ENCODE data around the gene TXNDC17.

The TXNDC17 gene

DNA sequence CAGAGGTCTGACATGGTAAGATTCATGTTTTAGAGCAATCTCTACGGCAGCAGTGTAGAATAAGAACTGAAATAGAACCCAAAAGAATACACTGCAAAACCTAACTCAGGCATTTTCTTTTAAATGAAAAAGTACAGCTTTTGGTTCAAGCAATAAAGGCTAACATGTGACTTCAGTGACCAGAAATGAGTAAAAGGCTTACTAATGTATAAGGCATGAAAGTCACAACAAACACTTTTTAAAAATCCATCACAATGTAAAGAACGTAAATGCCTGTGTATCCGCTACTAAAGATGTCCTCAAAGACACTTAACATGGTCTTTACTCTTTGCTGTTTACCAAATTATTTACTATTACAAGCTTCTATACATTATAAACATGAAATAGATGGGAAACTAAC lies 16.9 kb upstream of the TXNDC17 start:
- no peak for ATAC-seq
- TF ChIP-seq, protein P1, sequence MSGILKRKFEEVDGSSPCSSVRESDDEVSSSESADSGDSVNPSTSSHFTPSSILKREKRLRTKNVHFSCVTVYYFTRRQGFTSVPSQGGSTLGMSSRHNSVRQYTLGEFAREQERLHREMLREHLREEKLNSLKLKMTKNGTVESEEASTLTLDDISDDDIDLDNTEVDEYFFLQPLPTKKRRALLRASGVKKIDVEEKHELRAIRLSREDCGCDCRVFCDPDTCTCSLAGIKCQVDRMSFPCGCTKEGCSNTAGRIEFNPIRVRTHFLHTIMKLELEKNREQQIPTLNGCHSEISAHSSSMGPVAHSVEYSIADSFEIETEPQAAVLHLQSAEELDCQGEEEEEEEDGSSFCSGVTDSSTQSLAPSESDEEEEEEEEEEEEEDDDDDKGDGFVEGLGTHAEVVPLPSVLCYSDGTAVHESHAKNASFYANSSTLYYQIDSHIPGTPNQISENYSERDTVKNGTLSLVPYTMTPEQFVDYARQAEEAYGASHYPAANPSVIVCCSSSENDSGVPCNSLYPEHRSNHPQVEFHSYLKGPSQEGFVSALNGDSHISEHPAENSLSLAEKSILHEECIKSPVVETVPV (CRISPR knock-in tag; IDR thresholded peaks at IDR 0.05) = no peak
- TF ChIP-seq GLIS3 (CRISPR knock-in tag; IDR thresholded peaks at IDR 0.05) (no peak), CSDC2 (CRISPR knock-in tag; IDR thresholded peaks at IDR 0.05) (no peak), ZFP30 (CRISPR knock-in tag; IDR thresholded peaks at IDR 0.05) (no peak), BACH2 (CRISPR knock-in tag; IDR thresholded peaks at IDR 0.05; ENCODE audit: borderline replicate concordance) (no peak), TCF4 (CRISPR knock-in tag; IDR thresholded peaks at IDR 0.05; ENCODE audit: borderline replicate concordance) (no peak), ZNF565 (CRISPR knock-in tag; conservative IDR thresholded peaks at IDR 0.05; ENCODE audit: low read depth) (no peak), RARB (CRISPR knock-in tag; IDR thresholded peaks at IDR 0.05) (no peak), SNAI2 (CRISPR knock-in tag; IDR thresholded peaks at IDR 0.05) (no peak), ZFP3 (CRISPR knock-in tag; IDR thresholded peaks at IDR 0.05) (no peak), PPARA (CRISPR knock-in tag; IDR thresholded peaks at IDR 0.05; ENCODE audit: borderline replicate concordance) (no peak), ZNF70 (CRISPR knock-in tag; IDR thresholded peaks at IDR 0.05) (no peak), OSR1 (CRISPR knock-in tag; IDR thresholded peaks at IDR 0.05) (no peak), ZNF8 (CRISPR knock-in tag; IDR thresholded peaks at IDR 0.05) (no peak), TOX (CRISPR knock-in tag; IDR thresholded peaks at IDR 0.05; ENCODE audit: borderline replicate concordance) (no peak), ARNTL (CRISPR knock-in tag; IDR thresholded peaks at IDR 0.05; ENCODE audit: borderline replicate concordance, low read depth) (no peak)
- TF ChIP-seq, protein P2, sequence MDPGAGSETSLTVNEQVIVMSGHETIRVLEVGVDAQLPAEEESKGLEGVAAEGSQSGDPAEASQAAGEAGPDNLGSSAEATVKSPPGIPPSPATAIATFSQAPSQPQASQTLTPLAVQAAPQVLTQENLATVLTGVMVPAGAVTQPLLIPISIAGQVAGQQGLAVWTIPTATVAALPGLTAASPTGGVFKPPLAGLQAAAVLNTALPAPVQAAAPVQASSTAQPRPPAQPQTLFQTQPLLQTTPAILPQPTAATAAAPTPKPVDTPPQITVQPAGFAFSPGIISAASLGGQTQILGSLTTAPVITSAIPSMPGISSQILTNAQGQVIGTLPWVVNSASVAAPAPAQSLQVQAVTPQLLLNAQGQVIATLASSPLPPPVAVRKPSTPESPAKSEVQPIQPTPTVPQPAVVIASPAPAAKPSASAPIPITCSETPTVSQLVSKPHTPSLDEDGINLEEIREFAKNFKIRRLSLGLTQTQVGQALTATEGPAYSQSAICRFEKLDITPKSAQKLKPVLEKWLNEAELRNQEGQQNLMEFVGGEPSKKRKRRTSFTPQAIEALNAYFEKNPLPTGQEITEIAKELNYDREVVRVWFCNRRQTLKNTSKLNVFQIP (CRISPR knock-in tag; IDR thresholded peaks at IDR 0.05; ENCODE audit: borderline replicate concordance, low read depth) = no peak
- TF ChIP-seq, protein P3, sequence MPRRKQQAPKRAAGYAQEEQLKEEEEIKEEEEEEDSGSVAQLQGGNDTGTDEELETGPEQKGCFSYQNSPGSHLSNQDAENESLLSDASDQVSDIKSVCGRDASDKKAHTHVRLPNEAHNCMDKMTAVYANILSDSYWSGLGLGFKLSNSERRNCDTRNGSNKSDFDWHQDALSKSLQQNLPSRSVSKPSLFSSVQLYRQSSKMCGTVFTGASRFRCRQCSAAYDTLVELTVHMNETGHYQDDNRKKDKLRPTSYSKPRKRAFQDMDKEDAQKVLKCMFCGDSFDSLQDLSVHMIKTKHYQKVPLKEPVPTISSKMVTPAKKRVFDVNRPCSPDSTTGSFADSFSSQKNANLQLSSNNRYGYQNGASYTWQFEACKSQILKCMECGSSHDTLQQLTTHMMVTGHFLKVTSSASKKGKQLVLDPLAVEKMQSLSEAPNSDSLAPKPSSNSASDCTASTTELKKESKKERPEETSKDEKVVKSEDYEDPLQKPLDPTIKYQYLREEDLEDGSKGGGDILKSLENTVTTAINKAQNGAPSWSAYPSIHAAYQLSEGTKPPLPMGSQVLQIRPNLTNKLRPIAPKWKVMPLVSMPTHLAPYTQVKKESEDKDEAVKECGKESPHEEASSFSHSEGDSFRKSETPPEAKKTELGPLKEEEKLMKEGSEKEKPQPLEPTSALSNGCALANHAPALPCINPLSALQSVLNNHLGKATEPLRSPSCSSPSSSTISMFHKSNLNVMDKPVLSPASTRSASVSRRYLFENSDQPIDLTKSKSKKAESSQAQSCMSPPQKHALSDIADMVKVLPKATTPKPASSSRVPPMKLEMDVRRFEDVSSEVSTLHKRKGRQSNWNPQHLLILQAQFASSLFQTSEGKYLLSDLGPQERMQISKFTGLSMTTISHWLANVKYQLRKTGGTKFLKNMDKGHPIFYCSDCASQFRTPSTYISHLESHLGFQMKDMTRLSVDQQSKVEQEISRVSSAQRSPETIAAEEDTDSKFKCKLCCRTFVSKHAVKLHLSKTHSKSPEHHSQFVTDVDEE (CRISPR knock-in tag; IDR thresholded peaks at IDR 0.05) = no peak
- TF ChIP-seq, protein P4, sequence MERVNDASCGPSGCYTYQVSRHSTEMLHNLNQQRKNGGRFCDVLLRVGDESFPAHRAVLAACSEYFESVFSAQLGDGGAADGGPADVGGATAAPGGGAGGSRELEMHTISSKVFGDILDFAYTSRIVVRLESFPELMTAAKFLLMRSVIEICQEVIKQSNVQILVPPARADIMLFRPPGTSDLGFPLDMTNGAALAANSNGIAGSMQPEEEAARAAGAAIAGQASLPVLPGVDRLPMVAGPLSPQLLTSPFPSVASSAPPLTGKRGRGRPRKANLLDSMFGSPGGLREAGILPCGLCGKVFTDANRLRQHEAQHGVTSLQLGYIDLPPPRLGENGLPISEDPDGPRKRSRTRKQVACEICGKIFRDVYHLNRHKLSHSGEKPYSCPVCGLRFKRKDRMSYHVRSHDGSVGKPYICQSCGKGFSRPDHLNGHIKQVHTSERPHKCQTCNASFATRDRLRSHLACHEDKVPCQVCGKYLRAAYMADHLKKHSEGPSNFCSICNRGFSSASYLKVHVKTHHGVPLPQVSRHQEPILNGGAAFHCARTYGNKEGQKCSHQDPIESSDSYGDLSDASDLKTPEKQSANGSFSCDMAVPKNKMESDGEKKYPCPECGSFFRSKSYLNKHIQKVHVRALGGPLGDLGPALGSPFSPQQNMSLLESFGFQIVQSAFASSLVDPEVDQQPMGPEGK (CRISPR knock-in tag; IDR thresholded peaks at IDR 0.05; ENCODE audit: borderline replicate concordance) = no peak
- TF ChIP-seq, protein P5, sequence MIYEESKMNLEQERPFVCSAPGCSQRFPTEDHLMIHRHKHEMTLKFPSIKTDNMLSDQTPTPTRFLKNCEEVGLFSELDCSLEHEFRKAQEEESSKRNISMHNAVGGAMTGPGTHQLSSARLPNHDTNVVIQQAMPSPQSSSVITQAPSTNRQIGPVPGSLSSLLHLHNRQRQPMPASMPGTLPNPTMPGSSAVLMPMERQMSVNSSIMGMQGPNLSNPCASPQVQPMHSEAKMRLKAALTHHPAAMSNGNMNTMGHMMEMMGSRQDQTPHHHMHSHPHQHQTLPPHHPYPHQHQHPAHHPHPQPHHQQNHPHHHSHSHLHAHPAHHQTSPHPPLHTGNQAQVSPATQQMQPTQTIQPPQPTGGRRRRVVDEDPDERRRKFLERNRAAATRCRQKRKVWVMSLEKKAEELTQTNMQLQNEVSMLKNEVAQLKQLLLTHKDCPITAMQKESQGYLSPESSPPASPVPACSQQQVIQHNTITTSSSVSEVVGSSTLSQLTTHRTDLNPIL (CRISPR knock-in tag; IDR thresholded peaks at IDR 0.05; ENCODE audit: low read depth) = no peak

DNA sequence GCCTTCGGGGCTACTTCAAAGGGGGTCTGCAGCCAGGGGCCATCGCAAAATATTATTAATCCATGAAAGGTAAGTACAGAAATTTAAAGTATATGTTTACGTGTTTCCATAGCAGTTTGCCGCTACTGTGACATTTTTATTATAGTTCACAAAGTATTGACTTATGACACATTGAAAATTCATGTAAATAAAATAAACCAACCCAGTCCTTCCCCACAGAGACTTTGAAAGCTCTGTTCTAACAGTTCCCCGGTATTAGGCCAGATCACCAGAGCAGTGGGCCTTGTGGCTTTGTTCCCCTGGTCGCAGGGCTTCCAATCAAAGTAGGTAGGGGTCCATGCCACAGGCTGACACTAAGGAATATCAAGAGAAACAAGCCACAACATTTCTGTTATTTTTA lies 14.2 kb upstream of the TXNDC17 start:
- ATAC-seq = no peak
- TF ChIP-seq, protein P4 (CRISPR knock-in tag; IDR thresholded peaks at IDR 0.05; ENCODE audit: borderline replicate concordance) = no peak
- TF ChIP-seq ZNF70 (CRISPR knock-in tag; IDR thresholded peaks at IDR 0.05) = no peak
- no peak for TF ChIP-seq PPARA (CRISPR knock-in tag; IDR thresholded peaks at IDR 0.05; ENCODE audit: borderline replicate concordance)
- TF ChIP-seq, protein P5 (CRISPR knock-in tag; IDR thresholded peaks at IDR 0.05; ENCODE audit: low read depth) = no peak
- TF ChIP-seq ZFP3 (CRISPR knock-in tag; IDR thresholded peaks at IDR 0.05) = no peak
- no peak for TF ChIP-seq TCF4 (CRISPR knock-in tag; IDR thresholded peaks at IDR 0.05; ENCODE audit: borderline replicate concordance)
- no peak for TF ChIP-seq OSR1 (CRISPR knock-in tag; IDR thresholded peaks at IDR 0.05)
- TF ChIP-seq TOX (CRISPR knock-in tag; IDR thresholded peaks at IDR 0.05; ENCODE audit: borderline replicate concordance) = no peak
- TF ChIP-seq ESRRG (CRISPR knock-in tag; IDR thresholded peaks at IDR 0.05) = no peak
- TF ChIP-seq ZFP30 (CRISPR knock-in tag; IDR thresholded peaks at IDR 0.05) = no peak
- TF ChIP-seq, protein P2 (CRISPR knock-in tag; IDR thresholded peaks at IDR 0.05; ENCODE audit: borderline replicate concordance, low read depth) = no peak
- no peak for TF ChIP-seq ISL1 (CRISPR knock-in tag; IDR thresholded peaks at IDR 0.05)
- no peak for TF ChIP-seq BACH2 (CRISPR knock-in tag; IDR thresholded peaks at IDR 0.05; ENCODE audit: borderline replicate concordance)

All from SK-N-SH treated with all-trans-retinoic acid at 6 μM for 48 hours (cell line).